WTC11 (cell line): Measurements from ENCODE around the gene FXYD7. TPM values are rescaled to one million over a fixed set of nuclear protein-coding genes. Genes with fewer than 3 reads are reported as not detected.
A peak's percentile ranks its signal among the peaks of the same experiment; 100 is the strongest.

Source experiments
- ATAC-seq: fragments of 200-7000 bp; cut with Tn5 transposase; 2 replicates; pipeline ENCODE4 v1.10.0; 2021; ENCODE audit warnings: mild to moderate bottlenecking, moderate library complexity
- CTCF ChIA-PET: fragments of 300-600 bp; sonication (Branson Sonifier 250); formaldehyde crosslinking; loops from one replicate; lab custom pipeline; 2021; ENCODE audit warnings: antibody characterized with exemption; lab: Charles Lee
- POLR2A ChIA-PET: fragments of 350-600 bp; sonication (Branson Sonifier 250); formaldehyde crosslinking; loops from one replicate; lab custom pipeline; 2021; ENCODE audit warnings: antibody characterized with exemption; lab: Charles Lee
- DNase-seq: peaks from one replicate; pipeline ENCODE4 v3.0.0; 2021; ENCODE audit warnings: low spot score
- H3K27ac Mint-ChIP-seq: 2 replicates; pipeline ENCODE4 v1.8.0; 2021; ENCODE audit warnings: mixed read lengths
- H3K27me3 Mint-ChIP-seq: 2 replicates; pipeline ENCODE4 v1.8.0; 2021; ENCODE audit warnings: low read depth, mild to moderate bottlenecking, moderate library complexity, mixed read lengths
- H3K36me3 Mint-ChIP-seq: 2 replicates; pipeline ENCODE4 v1.8.0; 2021; ENCODE audit warnings: mixed read lengths
- H3K4me1 Mint-ChIP-seq: 2 replicates; pipeline ENCODE4 v1.8.0; 2022; ENCODE audit warnings: mixed read lengths
- H3K4me3 Mint-ChIP-seq: 2 replicates; pipeline ENCODE4 v1.8.0; 2021; ENCODE audit warnings: mild to moderate bottlenecking, moderate library complexity, mixed read lengths
- H3K9me3 Mint-ChIP-seq: 2 replicates; pipeline ENCODE4 v1.8.0; 2021; ENCODE audit warnings: mixed read lengths
- GTF2I ChIP-seq: fragments of 250-450 bp; sonication (Bioruptor Pico); conservative IDR thresholded peaks from 2 replicates; pipeline ENCODE4 v1.4.0; 2021; ENCODE audit warnings: mild to moderate bottlenecking
- IRF2 ChIP-seq: sonication (generic); formaldehyde crosslinking; IDR thresholded peaks from 2 replicates; pipeline ENCODE4 v1.8.0; 2022; ENCODE audit warnings: low read depth, missing genetic modification reagents, borderline replicate concordance
- KAT7 ChIP-seq: sonication (generic); formaldehyde crosslinking; IDR thresholded peaks from 2 replicates; pipeline ENCODE4 v1.8.1; 2023; ENCODE audit warnings: missing genetic modification reagents, mild to moderate bottlenecking, borderline replicate concordance
- NFE2L1 ChIP-seq: sonication (generic); formaldehyde crosslinking; IDR thresholded peaks from 2 replicates; pipeline ENCODE4 v1.8.1; 2023; ENCODE audit warnings: missing genetic modification reagents
- NR1H2 ChIP-seq: sonication (generic); formaldehyde crosslinking; IDR thresholded peaks from 2 replicates; pipeline ENCODE4 v1.9.0; 2021; ENCODE audit warnings: mild to moderate bottlenecking, moderate library complexity, missing genetic modification reagents
- OVOL2 ChIP-seq: fragments of 250-450 bp; sonication (Bioruptor Pico); IDR thresholded peaks from 2 replicates; pipeline ENCODE4 v1.9.0; 2021; ENCODE audit warnings: mild to moderate bottlenecking, borderline replicate concordance
- RELA ChIP-seq: sonication (generic); formaldehyde crosslinking; IDR thresholded peaks from 2 replicates; pipeline ENCODE4 v1.8.1; 2022; ENCODE audit warnings: missing genetic modification reagents, mild to moderate bottlenecking, borderline replicate concordance
- TCF7 ChIP-seq: sonication (generic); formaldehyde crosslinking; IDR thresholded peaks from 2 replicates; pipeline ENCODE4 v1.8.0; 2022; ENCODE audit warnings: mild to moderate bottlenecking, low read depth, missing genetic modification reagents, moderate library complexity
- ZNF121 ChIP-seq: sonication (generic); formaldehyde crosslinking; IDR thresholded peaks from 2 replicates; pipeline ENCODE4 v1.8.0; 2023; ENCODE audit warnings: missing genetic modification reagents
- ZNF317 ChIP-seq: sonication (generic); formaldehyde crosslinking; IDR thresholded peaks from 2 replicates; pipeline ENCODE4 v1.8.1; 2023; ENCODE audit warnings: low read depth, mild to moderate bottlenecking, moderate library complexity, missing genetic modification reagents, borderline replicate concordance
- total RNA-seq: library from RNA; stranded (reverse); gene quantifications from 3 replicates; pipeline ENCODE4 v1.2.3, GENCODE V29; 2021
- TF ChIP-seq, protein P1 (sequence below): sonication (generic); formaldehyde crosslinking; IDR thresholded peaks from 2 replicates; pipeline ENCODE4 v1.8.0; 2022; ENCODE audit warnings: mild to moderate bottlenecking, missing genetic modification reagents
- TF ChIP-seq, protein P2 (sequence below): sonication (generic); formaldehyde crosslinking; IDR thresholded peaks from 2 replicates; pipeline ENCODE4 v1.8.1; 2022; ENCODE audit warnings: low read depth, mild to moderate bottlenecking, moderate library complexity, missing genetic modification reagents, borderline replicate concordance
- TF ChIP-seq, protein P3 (sequence below): sonication (generic); formaldehyde crosslinking; IDR thresholded peaks from 2 replicates; pipeline ENCODE4 v1.8.1; 2023; ENCODE audit warnings: mild to moderate bottlenecking, missing genetic modification reagents
- TF ChIP-seq, protein P4 (sequence below): sonication (generic); formaldehyde crosslinking; IDR thresholded peaks from 2 replicates; pipeline ENCODE4 v1.8.0; 2022; ENCODE audit warnings: mild to moderate bottlenecking, missing genetic modification reagents
- TF ChIP-seq, protein P5 (sequence below): fragments of 200-600 bp; IDR thresholded peaks from 2 replicates; pipeline ENCODE4 v1.8.0; 2022; ENCODE audit warnings: antibody characterized with exemption
- TF ChIP-seq, protein P6 (sequence below): fragments of 250-450 bp; sonication (Bioruptor Pico); IDR thresholded peaks from 2 replicates; pipeline ENCODE4 v1.9.0; 2021; ENCODE audit warnings: moderate library complexity, mild to moderate bottlenecking, inconsistent platforms, borderline replicate concordance
- TF ChIP-seq, protein P7 (sequence below): sonication (generic); formaldehyde crosslinking; IDR thresholded peaks from 2 replicates; pipeline ENCODE4 v1.8.0; 2022; ENCODE audit warnings: mild to moderate bottlenecking, missing genetic modification reagents
- TF ChIP-seq, protein P8 (sequence below): sonication (generic); formaldehyde crosslinking; conservative IDR thresholded peaks from 2 replicates; pipeline ENCODE4 v1.8.1; 2023; ENCODE audit warnings: mild to moderate bottlenecking, low read depth, missing genetic modification reagents, moderate library complexity
- TF ChIP-seq, protein P9 (sequence below): sonication (generic); formaldehyde crosslinking; IDR thresholded peaks from 2 replicates; pipeline ENCODE4 v1.8.1; 2023; ENCODE audit warnings: mild to moderate bottlenecking, missing genetic modification reagents, moderate library complexity

FXYD7 gene
- total RNA-seq, 1 experiment from 2014 or later, result 16.7 TPM

DNA sequence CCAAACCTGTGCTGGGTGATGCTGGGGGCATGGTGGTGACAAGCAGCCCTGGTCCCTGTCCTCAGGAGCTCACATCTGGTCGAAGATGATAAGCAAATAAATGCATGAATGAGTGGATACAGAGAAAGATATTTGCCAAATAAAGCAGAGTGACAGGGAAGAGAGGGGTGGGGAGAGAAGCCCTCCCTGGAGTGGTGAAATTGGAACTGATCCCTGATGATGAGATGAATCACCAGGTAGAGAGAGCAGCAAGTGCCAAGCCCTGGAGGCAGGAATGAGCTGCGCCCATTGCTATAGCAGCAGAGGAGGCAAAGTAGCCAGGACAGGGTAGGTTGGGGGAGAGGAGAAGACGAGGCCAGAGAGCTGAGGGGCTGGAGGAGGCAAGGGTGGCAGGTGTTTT is 25.1 kb downstream of the FXYD7 start:
- TF ChIP-seq, protein P1, sequence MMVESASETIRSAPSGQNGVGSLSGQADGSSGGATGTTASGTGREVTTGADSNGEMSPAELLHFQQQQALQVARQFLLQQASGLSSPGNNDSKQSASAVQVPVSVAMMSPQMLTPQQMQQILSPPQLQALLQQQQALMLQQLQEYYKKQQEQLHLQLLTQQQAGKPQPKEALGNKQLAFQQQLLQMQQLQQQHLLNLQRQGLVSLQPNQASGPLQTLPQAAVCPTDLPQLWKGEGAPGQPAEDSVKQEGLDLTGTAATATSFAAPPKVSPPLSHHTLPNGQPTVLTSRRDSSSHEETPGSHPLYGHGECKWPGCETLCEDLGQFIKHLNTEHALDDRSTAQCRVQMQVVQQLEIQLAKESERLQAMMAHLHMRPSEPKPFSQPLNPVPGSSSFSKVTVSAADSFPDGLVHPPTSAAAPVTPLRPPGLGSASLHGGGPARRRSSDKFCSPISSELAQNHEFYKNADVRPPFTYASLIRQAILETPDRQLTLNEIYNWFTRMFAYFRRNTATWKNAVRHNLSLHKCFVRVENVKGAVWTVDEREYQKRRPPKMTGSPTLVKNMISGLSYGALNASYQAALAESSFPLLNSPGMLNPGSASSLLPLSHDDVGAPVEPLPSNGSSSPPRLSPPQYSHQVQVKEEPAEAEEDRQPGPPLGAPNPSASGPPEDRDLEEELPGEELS, result no peak
- no peak for TF ChIP-seq ZNF121 (CRISPR knock-in tag)
- TF ChIP-seq, protein P2, sequence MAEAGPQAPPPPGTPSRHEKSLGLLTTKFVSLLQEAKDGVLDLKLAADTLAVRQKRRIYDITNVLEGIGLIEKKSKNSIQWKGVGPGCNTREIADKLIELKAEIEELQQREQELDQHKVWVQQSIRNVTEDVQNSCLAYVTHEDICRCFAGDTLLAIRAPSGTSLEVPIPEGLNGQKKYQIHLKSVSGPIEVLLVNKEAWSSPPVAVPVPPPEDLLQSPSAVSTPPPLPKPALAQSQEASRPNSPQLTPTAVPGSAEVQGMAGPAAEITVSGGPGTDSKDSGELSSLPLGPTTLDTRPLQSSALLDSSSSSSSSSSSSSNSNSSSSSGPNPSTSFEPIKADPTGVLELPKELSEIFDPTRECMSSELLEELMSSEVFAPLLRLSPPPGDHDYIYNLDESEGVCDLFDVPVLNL, result no peak
- no peak for TF ChIP-seq IRF2 (CRISPR knock-in tag)
- TF ChIP-seq KAT7 (CRISPR knock-in tag), result no peak
- no peak for TF ChIP-seq OVOL2 (CRISPR knock-in tag)
- no peak for TF ChIP-seq NFE2L1 (CRISPR knock-in tag)
- no peak for TF ChIP-seq ZNF317 (CRISPR knock-in tag)
- TF ChIP-seq, protein P3, sequence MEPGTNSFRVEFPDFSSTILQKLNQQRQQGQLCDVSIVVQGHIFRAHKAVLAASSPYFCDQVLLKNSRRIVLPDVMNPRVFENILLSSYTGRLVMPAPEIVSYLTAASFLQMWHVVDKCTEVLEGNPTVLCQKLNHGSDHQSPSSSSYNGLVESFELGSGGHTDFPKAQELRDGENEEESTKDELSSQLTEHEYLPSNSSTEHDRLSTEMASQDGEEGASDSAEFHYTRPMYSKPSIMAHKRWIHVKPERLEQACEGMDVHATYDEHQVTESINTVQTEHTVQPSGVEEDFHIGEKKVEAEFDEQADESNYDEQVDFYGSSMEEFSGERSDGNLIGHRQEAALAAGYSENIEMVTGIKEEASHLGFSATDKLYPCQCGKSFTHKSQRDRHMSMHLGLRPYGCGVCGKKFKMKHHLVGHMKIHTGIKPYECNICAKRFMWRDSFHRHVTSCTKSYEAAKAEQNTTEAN (CRISPR knock-in tag), result no peak
- TF ChIP-seq, protein P4, sequence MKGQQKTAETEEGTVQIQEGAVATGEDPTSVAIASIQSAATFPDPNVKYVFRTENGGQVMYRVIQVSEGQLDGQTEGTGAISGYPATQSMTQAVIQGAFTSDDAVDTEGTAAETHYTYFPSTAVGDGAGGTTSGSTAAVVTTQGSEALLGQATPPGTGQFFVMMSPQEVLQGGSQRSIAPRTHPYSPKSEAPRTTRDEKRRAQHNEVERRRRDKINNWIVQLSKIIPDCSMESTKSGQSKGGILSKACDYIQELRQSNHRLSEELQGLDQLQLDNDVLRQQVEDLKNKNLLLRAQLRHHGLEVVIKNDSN (CRISPR knock-in tag), result no peak
- TF ChIP-seq, protein P5, sequence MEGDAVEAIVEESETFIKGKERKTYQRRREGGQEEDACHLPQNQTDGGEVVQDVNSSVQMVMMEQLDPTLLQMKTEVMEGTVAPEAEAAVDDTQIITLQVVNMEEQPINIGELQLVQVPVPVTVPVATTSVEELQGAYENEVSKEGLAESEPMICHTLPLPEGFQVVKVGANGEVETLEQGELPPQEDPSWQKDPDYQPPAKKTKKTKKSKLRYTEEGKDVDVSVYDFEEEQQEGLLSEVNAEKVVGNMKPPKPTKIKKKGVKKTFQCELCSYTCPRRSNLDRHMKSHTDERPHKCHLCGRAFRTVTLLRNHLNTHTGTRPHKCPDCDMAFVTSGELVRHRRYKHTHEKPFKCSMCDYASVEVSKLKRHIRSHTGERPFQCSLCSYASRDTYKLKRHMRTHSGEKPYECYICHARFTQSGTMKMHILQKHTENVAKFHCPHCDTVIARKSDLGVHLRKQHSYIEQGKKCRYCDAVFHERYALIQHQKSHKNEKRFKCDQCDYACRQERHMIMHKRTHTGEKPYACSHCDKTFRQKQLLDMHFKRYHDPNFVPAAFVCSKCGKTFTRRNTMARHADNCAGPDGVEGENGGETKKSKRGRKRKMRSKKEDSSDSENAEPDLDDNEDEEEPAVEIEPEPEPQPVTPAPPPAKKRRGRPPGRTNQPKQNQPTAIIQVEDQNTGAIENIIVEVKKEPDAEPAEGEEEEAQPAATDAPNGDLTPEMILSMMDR, result no peak
- TF ChIP-seq GTF2I (CRISPR knock-in tag), result no peak
- ATAC-seq (no peak), DNase-seq (no peak)
- H3K4me3 Mint-ChIP-seq, result no peak overlapping the region
- no peaks in the 10 kb centered on the region for H3K4me1 Mint-ChIP-seq
- no peak overlapping the region for H3K27ac Mint-ChIP-seq
- ChIA-PET POLR2A (no interaction called here), CTCF (interaction anchor here (0.7 kb wide), 1 partner anchor 297 kb away, joined by 3 read pairs; no protein-coding TSS in a partner anchor)
- H3K27me3 Mint-ChIP-seq, result no peaks in the 10 kb centered on the region
- H3K9me3 Mint-ChIP-seq, result peaks cover 29% of the 10 kb centered on the region
- peaks cover 47% of the 10 kb centered on the region for H3K36me3 Mint-ChIP-seq

DNA sequence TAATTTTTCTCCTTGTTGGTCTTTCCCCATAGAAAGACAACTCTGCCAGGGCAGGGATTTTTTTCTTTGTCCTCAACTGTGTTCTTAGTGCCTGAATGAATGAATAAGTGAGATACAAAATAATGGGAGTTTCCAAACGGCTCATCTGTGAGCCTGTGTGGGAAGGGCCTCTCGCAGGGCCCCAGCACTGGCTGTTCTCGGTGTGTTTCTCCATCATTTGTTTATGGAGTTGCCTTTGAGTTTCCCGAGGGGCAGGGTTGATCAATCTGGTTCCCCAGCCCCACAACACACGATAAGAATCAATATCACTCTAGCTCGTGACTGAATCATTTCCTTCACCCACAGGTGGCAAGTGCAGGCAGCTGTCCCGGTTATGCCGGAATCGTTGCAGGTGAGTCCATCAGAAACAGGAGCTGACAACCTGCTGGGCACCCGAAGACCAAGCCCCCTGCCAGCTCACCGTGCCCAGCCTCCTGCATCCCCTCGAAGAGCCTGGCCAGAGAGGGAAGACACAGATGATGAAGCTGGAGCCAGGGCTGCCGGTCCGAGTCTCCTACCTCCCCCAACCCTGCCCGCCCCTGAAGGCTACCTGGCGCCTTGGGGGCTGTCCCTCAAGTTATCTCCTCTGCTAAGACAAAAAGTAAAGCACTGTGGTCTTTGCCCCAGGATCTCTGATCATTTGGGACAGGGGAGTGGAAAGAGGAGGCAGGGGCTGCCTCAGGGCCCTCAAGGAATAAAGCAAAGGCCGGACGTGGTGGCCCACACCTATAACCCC is 26.4 kb downstream of the FXYD7 start:
- DNase-seq (no peak), ATAC-seq (no peak)
- H3K27ac Mint-ChIP-seq, result peak overlapping the region; percentile 28; the same call in 1 of the 2 replicates
- H3K9me3 Mint-ChIP-seq, result peaks cover 21% of the 10 kb centered on the region
- no peaks in the 10 kb centered on the region for H3K27me3 Mint-ChIP-seq
- TF ChIP-seq, protein P3 (CRISPR knock-in tag), result no peak
- TF ChIP-seq, protein P6, sequence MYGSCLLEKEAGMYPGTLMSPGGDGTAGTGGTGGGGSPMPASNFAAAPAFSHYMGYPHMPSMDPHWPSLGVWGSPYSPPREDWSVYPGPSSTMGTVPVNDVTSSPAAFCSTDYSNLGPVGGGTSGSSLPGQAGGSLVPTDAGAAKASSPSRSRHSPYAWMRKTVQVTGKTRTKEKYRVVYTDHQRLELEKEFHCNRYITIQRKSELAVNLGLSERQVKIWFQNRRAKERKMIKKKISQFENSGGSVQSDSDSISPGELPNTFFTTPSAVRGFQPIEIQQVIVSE (CRISPR knock-in tag), result no peak
- no peak for TF ChIP-seq NR1H2
- TF ChIP-seq, protein P7, sequence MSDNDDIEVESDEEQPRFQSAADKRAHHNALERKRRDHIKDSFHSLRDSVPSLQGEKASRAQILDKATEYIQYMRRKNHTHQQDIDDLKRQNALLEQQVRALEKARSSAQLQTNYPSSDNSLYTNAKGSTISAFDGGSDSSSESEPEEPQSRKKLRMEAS (CRISPR knock-in tag), result no peak
- TF ChIP-seq RELA, result no peak
- TF ChIP-seq, protein P8, sequence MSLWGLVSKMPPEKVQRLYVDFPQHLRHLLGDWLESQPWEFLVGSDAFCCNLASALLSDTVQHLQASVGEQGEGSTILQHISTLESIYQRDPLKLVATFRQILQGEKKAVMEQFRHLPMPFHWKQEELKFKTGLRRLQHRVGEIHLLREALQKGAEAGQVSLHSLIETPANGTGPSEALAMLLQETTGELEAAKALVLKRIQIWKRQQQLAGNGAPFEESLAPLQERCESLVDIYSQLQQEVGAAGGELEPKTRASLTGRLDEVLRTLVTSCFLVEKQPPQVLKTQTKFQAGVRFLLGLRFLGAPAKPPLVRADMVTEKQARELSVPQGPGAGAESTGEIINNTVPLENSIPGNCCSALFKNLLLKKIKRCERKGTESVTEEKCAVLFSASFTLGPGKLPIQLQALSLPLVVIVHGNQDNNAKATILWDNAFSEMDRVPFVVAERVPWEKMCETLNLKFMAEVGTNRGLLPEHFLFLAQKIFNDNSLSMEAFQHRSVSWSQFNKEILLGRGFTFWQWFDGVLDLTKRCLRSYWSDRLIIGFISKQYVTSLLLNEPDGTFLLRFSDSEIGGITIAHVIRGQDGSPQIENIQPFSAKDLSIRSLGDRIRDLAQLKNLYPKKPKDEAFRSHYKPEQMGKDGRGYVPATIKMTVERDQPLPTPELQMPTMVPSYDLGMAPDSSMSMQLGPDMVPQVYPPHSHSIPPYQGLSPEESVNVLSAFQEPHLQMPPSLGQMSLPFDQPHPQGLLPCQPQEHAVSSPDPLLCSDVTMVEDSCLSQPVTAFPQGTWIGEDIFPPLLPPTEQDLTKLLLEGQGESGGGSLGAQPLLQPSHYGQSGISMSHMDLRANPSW (CRISPR knock-in tag), result no peak
- TF ChIP-seq ZNF317 (CRISPR knock-in tag), result no peak
- no peak for TF ChIP-seq TCF7 (CRISPR knock-in tag)
- TF ChIP-seq, protein P9, sequence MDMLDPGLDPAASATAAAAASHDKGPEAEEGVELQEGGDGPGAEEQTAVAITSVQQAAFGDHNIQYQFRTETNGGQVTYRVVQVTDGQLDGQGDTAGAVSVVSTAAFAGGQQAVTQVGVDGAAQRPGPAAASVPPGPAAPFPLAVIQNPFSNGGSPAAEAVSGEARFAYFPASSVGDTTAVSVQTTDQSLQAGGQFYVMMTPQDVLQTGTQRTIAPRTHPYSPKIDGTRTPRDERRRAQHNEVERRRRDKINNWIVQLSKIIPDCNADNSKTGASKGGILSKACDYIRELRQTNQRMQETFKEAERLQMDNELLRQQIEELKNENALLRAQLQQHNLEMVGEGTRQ (CRISPR knock-in tag), result no peak
- H3K36me3 Mint-ChIP-seq, result peaks cover 35% of the 10 kb centered on the region
- ChIA-PET CTCF (interaction anchor here (0.5 kb wide), 1 partner anchor 59 kb away, joined by 3 read pairs; the partner anchor contains the start of gene FAM187B), POLR2A (no interaction called here)
- no peak overlapping the region for H3K4me3 Mint-ChIP-seq
- no peaks in the 10 kb centered on the region for H3K4me1 Mint-ChIP-seq
